Spleen (tissue), 11 donors: ENCODE results near the gene PVR. TPM values are rescaled to one million over a fixed set of nuclear protein-coding genes. Genes with fewer than 3 reads are reported as not detected.
"Not testable (repeated sequence)": the region's sequence is repeated elsewhere in the genome, so short reads cannot be mapped to it uniquely, and the experiment has no call there.

Experiments
- DNase-seq: peaks from one replicate; pipeline ENCODE4 v3.0.0-alpha.2; 2020
- H3K27ac ChIP-seq, 8 donors: fragments of 200-600 bp; sonication (generic) in 7 of 8; 1 replicate in 4 of 8; 2 replicates in 4 of 8; pipeline versions ENCODE4 v1.5.0 to v1.8.0; 2016 to 2021; ENCODE audit warnings: inconsistent platforms in 4 of 8, mild to moderate bottlenecking in 4 of 8, moderate library complexity in 1 of 8
- H3K27me3 ChIP-seq, 7 donors: fragments of 200-600 bp; sonication (generic) in 6 of 7; replicated peaks in 1 of 7; 1 replicate in 4 of 7; 2 replicates in 3 of 7; pipeline versions ENCODE4 v1.5.0 to v1.8.0; 2016 to 2021; ENCODE audit warnings: inconsistent platforms in 3 of 7, mild to moderate bottlenecking in 1 of 7
- H3K36me3 ChIP-seq, 6 donors: fragments of 200-600 bp; sonication (generic) in 5 of 6; 1 replicate in 4 of 6; 2 replicates in 2 of 6; pipeline versions ENCODE4 v1.5.0 to v1.8.0; 2016 to 2021; ENCODE audit warnings: inconsistent platforms in 2 of 6
- H3K4me1 ChIP-seq, 6 donors: fragments of 200-600 bp; sonication (generic) in 5 of 6; 1 replicate in 3 of 6; 2 replicates in 3 of 6; pipeline versions ENCODE4 v1.5.0 to v1.8.0; 2016 to 2021; ENCODE audit warnings: inconsistent platforms in 3 of 6
- H3K4me3 ChIP-seq, 8 donors: fragments of 200-600 bp; sonication (generic) in 7 of 8; 1 replicate in 4 of 8; 2 replicates in 4 of 8; pipeline versions ENCODE4 v1.5.0 to v1.8.0; 2016 to 2021; ENCODE audit warnings: inconsistent platforms in 4 of 8, mild to moderate bottlenecking in 4 of 8, moderate library complexity in 2 of 8
- H3K9me3 ChIP-seq, 8 donors: fragments of 200-600 bp; sonication (generic) in 7 of 8; 1 replicate in 4 of 8; 2 replicates in 4 of 8; pipeline versions ENCODE4 v1.5.0 to v1.8.0; 2016 to 2021; ENCODE audit warnings: inconsistent platforms in 4 of 8
- CTCF ChIP-seq, 11 experiments: fragments of 200-600 bp in 7 of 11; fragments of 450-650 bp in 4 of 11; sonication (generic) in 4 of 11; IDR thresholded peaks in 8 of 11; conservative IDR thresholded peaks in 3 of 11; 1 replicate in 7 of 11; 2 replicates in 4 of 11; pipeline versions ENCODE4 v1.4.0 to v1.8.0; 2016 to 2021; ENCODE audit warnings: antibody characterized with exemption in 11 of 11, inconsistent platforms in 4 of 11, mild to moderate bottlenecking in 1 of 11
- POLR2A ChIP-seq, 3 donors: fragments of 450-650 bp; IDR thresholded peaks; one replicate each; pipeline ENCODE4 v1.5.1; 2017; ENCODE audit warnings: antibody characterized with exemption in 3 of 3, mild to moderate bottlenecking in 1 of 3
- POLR2AphosphoS5 ChIP-seq, 3 donors: sonication (generic); formaldehyde crosslinking; IDR thresholded peaks; one replicate each; pipeline ENCODE4 v1.5.1; 2017; ENCODE audit warnings: antibody characterized with exemption in 3 of 3
- WGBS, 5 donors: extraction: QIAGEN DNeasy Blood & Tissue Kit in 3 of 5; methylation state at CpG; one replicate each; pipeline versions ENCODE4 v1.1.5 to v1.1.7; 2013 to 2018; 5-methylcytosine and 5-hydroxymethylcytosine counted together
- intact Hi-C: fragments of 100-400 bp; cut with DNase I; formaldehyde crosslinking; loops from one replicate; pipeline ENCODE4 v1.15.0; 2023; ENCODE audit warnings: low total_unique reads
- polyA plus RNA-seq, 3 donors: library from polyadenylated mRNA; stranded (reverse); fragments of 200-250 nt; gene quantifications; one replicate each; pipeline ENCODE4 v1.2.1, GENCODE V29; 2013
- total RNA-seq, 7 donors: library from RNA; depleted of rRNA in 3 of 7; stranded (reverse); fragments of >200 nt in 3 of 7; fragmentation: NEBNext Ultra II Directional in 4 of 7; extraction: Animal tissue kit (Norgen Biotek cat#: 25700) in 4 of 7; gene quantifications; one replicate each; pipeline versions ENCODE4 v1.1.0 to v1.2.1, GENCODE V29; 2016 to 2021
- donor health status: healthy with polysubstance abuse.
- donor health status: DM: no; HTN: no; CAD: no; lungs with moderate emphysema.
- donor health status: DM: no; HTN: no; CAD: no.
- donor health status: Bipolar disorder and iron deficiency.
- donor health status: healthy.
- donor health status: DM: no; HTN: no; CAD: no.
- donor health status: DM: yes; HTN: yes; CAD: no.

PVR gene
- total and polyA plus RNA-seq, 10 donors, result 2.0 to 18.4 (median 12.8) TPM

- TF ChIP-seq POLR2AphosphoS5 (IDR thresholded peaks at IDR 0.05) (no peak), POLR2A (IDR thresholded peaks at IDR 0.05) (no peak), CTCF (IDR thresholded peaks at IDR 0.05 in 8 of 11, conservative IDR thresholded peaks at IDR 0.05 in 3 of 11) (no peak)
- no peak for DNase-seq
- intact Hi-C loops, result no loop called here
Measured at GRCh38 chr19:44705502-44706010, 61.8 kb downstream of the PVR start.

GRCh38 chr19:44706506-44707236 is 63.0 kb downstream of the PVR start:
- DNase-seq, result no peak
- TF ChIP-seq CTCF (IDR thresholded peaks at IDR 0.05 in 8 of 11, conservative IDR thresholded peaks at IDR 0.05 in 3 of 11) (no peak), POLR2AphosphoS5 (IDR thresholded peaks at IDR 0.05) (no peak), POLR2A (IDR thresholded peaks at IDR 0.05) (no peak)
- WGBS, 5 donors, result 86 to 95% (median 89%) methylated on average over 6 of the region's 6 CpGs

More at GRCh38 chr19:44705502-44706010, 61.8 kb downstream of the PVR start:
- no peaks in the 10 kb centered on the region for H3K36me3 ChIP-seq
- no peak overlapping the region for H3K27ac ChIP-seq
- H3K9me3 ChIP-seq, result no peaks in the 10 kb centered on the region
- H3K4me1 ChIP-seq, result peaks cover 0 to 5% (median 0%) of the 10 kb centered on the region in 6 donors
- no peaks in the 10 kb centered on the region for H3K27me3 ChIP-seq
- 88 to 96% (median 90%) methylated on average over 11 to 12 of the region's 12 CpGs for WGBS, 5 donors
- H3K4me3 ChIP-seq, result no peak overlapping the region

GRCh38 chr19:44707794-44708193 is 64.1 kb downstream of the PVR start:
- no peak overlapping the region for H3K4me3 ChIP-seq
- DNase-seq, result no peak
- intact Hi-C loops, result no loop called here
- 90 to 95% (median 92%) methylated on average over 2 to 20 of the region's 20 CpGs for WGBS, 5 donors
- H3K27ac ChIP-seq, result no peak overlapping the region
- no peaks in the 10 kb centered on the region for H3K27me3 ChIP-seq
- H3K36me3 ChIP-seq, result no peaks in the 10 kb centered on the region
- H3K9me3 ChIP-seq, result no peaks in the 10 kb centered on the region
- TF ChIP-seq POLR2A (IDR thresholded peaks at IDR 0.05), result no peak
- TF ChIP-seq CTCF (IDR thresholded peaks at IDR 0.05 in 8 of 11, conservative IDR thresholded peaks at IDR 0.05 in 3 of 11), result no peak
- TF ChIP-seq POLR2AphosphoS5 (IDR thresholded peaks at IDR 0.05), result no peak
- peaks cover 0 to 12% (median 0%) of the 10 kb centered on the region in 6 donors for H3K4me1 ChIP-seq

More at GRCh38 chr19:44706506-44707236, 63.0 kb downstream of the PVR start:
- Histone ChIP-seq H3K27ac (no peak overlapping the region), H3K4me1 (peaks cover 0 to 12% (median 0%) of the 10 kb centered on the region in 6 donors), H3K4me3 (no peak overlapping the region), H3K9me3 (no peaks in the 10 kb centered on the region), H3K36me3 (no peaks in the 10 kb centered on the region), H3K27me3 (no peaks in the 10 kb centered on the region)
- intact Hi-C loops, result no loop called here

GRCh38 chr19:44708940-44709339 is 65.2 kb downstream of the PVR start:
- no peak for TF ChIP-seq CTCF (IDR thresholded peaks at IDR 0.05 in 8 of 11, conservative IDR thresholded peaks at IDR 0.05 in 3 of 11)
- no peak for TF ChIP-seq POLR2A (IDR thresholded peaks at IDR 0.05)
- TF ChIP-seq POLR2AphosphoS5 (IDR thresholded peaks at IDR 0.05), result no peak
- H3K27me3 ChIP-seq, result no peaks in the 10 kb centered on the region
- no peak for DNase-seq
- no peaks in the 10 kb centered on the region for H3K36me3 ChIP-seq
- H3K27ac ChIP-seq, result no peak overlapping the region
- peaks cover 0 to 12% (median 0%) of the 10 kb centered on the region in 6 donors for H3K4me1 ChIP-seq
- no peaks in the 10 kb centered on the region for H3K9me3 ChIP-seq
- intact Hi-C loops, result no loop called here
- no peak overlapping the region for H3K4me3 ChIP-seq
- 72 to 94% (median 79%) methylated on average over 4 to 5 of the region's 5 CpGs for WGBS, 5 donors

GRCh38 chr19:44709434-44710266 is 65.9 kb downstream of the PVR start:
- H3K36me3 ChIP-seq, H3K27me3 ChIP-seq, H3K4me3 ChIP-seq, H3K27ac ChIP-seq, DNase-seq, intact Hi-C loops, H3K9me3 ChIP-seq: not testable (repeated sequence)
- peaks cover 0 to 12% (median 0%) of the 10 kb centered on the region in 6 donors for H3K4me1 ChIP-seq
- 57 to 95% (median 92%) methylated on average over 3 to 4 of the region's 4 CpGs for WGBS, 5 donors
